HepG2 (cell line): Measurements from ENCODE around the gene KIFC1. TPM values are rescaled to one million over a fixed set of nuclear protein-coding genes. Genes with fewer than 3 reads are reported as not detected.

ENCODE experiments used
- EEA1 ChIP-seq: sonication (generic); formaldehyde crosslinking; IDR thresholded peaks from 2 replicates; pipeline ENCODE4 v1.5.1; 2020; ENCODE audit warnings: mild to moderate bottlenecking, missing genetic modification reagents, borderline replicate concordance
- FOSL2 ChIP-seq: sonication (generic); formaldehyde crosslinking; IDR thresholded peaks from 2 replicates; pipeline ENCODE4 v1.4.0; 2020; ENCODE audit warnings: missing genetic modification reagents
- GFI1 ChIP-seq: sonication (generic); formaldehyde crosslinking; IDR thresholded peaks from 2 replicates; pipeline ENCODE4 v1.5.0; 2020; ENCODE audit warnings: missing genetic modification reagents, mild to moderate bottlenecking, borderline replicate concordance
- GLI4 ChIP-seq: sonication (generic); formaldehyde crosslinking; IDR thresholded peaks from 2 replicates; pipeline ENCODE4 v1.5.1; 2020; ENCODE audit warnings: missing genetic modification reagents, mild to moderate bottlenecking, moderate library complexity, borderline replicate concordance
- HES4 ChIP-seq: sonication (generic); formaldehyde crosslinking; IDR thresholded peaks from 2 replicates; pipeline ENCODE4 v1.9.0; 2021; ENCODE audit warnings: mild to moderate bottlenecking, missing genetic modification reagents, borderline replicate concordance
- PAWR ChIP-seq: sonication (generic); formaldehyde crosslinking; IDR thresholded peaks from 2 replicates; pipeline ENCODE4 v1.4.0; 2020; ENCODE audit warnings: missing genetic modification reagents, mild to moderate bottlenecking, borderline replicate concordance
- PPARG ChIP-seq: conservative IDR thresholded peaks from 2 replicates; pipeline ENCODE4 v1.6.1; 2016; ENCODE audit warnings: missing biosample characterization, missing genetic modification reagents
- REPIN1 ChIP-seq: sonication (generic); formaldehyde crosslinking; IDR thresholded peaks from 2 replicates; pipeline ENCODE4 v1.8.0; 2022; ENCODE audit warnings: missing genetic modification reagents, low read depth, mild to moderate bottlenecking, borderline replicate concordance
- SKI ChIP-seq: fragments of 450-650 bp; IDR thresholded peaks from one replicate; pipeline ENCODE4 v1.6.1; 2018; ENCODE audit warnings: mild to moderate bottlenecking; ENCODE audit not compliant: partially characterized antibody
- SRY ChIP-seq: sonication (generic); formaldehyde crosslinking; IDR thresholded peaks from 2 replicates; pipeline ENCODE4 v1.8.0; 2022; ENCODE audit warnings: mild to moderate bottlenecking, missing genetic modification reagents
- TBX3 ChIP-seq: fragments of 450-650 bp; IDR thresholded peaks from 2 replicates; pipeline ENCODE4 v1.6.1; 2017; ENCODE audit warnings: antibody characterized with exemption, mild to moderate bottlenecking, inconsistent platforms, borderline replicate concordance
- ZNF547 ChIP-seq: sonication (generic); formaldehyde crosslinking; IDR thresholded peaks from 2 replicates; pipeline ENCODE4 v1.5.1; 2020; ENCODE audit warnings: mild to moderate bottlenecking, missing genetic modification reagents
- ZNF572 ChIP-seq: sonication (generic); formaldehyde crosslinking; IDR thresholded peaks from 2 replicates; pipeline ENCODE4 v1.5.1; 2020; ENCODE audit warnings: mild to moderate bottlenecking, missing genetic modification reagents
- ZNF576 ChIP-seq: sonication (generic); formaldehyde crosslinking; IDR thresholded peaks from 2 replicates; pipeline ENCODE4 v1.4.0; 2020; ENCODE audit warnings: mild to moderate bottlenecking, missing genetic modification reagents
- ZNF589 ChIP-seq: sonication (generic); formaldehyde crosslinking; conservative IDR thresholded peaks from 2 replicates; pipeline ENCODE4 v1.8.0; 2022; ENCODE audit warnings: mild to moderate bottlenecking, moderate library complexity, missing genetic modification reagents
- ZNF609 ChIP-seq: sonication (generic); formaldehyde crosslinking; IDR thresholded peaks from 2 replicates; pipeline ENCODE4 v1.4.0; 2020; ENCODE audit warnings: mild to moderate bottlenecking, missing genetic modification reagents, borderline replicate concordance
- ZNF710 ChIP-seq: sonication (generic); formaldehyde crosslinking; IDR thresholded peaks from 2 replicates; pipeline ENCODE4 v1.5.0; 2020; ENCODE audit warnings: mild to moderate bottlenecking, missing genetic modification reagents, borderline replicate concordance
- ZNF746 ChIP-seq: sonication (generic); formaldehyde crosslinking; IDR thresholded peaks from 2 replicates; pipeline ENCODE4 v1.8.0; 2022; ENCODE audit warnings: mild to moderate bottlenecking, missing genetic modification reagents
- ZNF878 ChIP-seq: sonication (generic); formaldehyde crosslinking; IDR thresholded peaks from 2 replicates; pipeline ENCODE4 v1.8.1; 2023; ENCODE audit warnings: mild to moderate bottlenecking, missing genetic modification reagents, moderate library complexity
- polyA plus RNA-seq, 8 experiments: library from polyadenylated mRNA; depleted of rRNA in 3 of 8; stranded (reverse) in 7 of 8; unstranded in 1 of 8; fragments of >200 nt; fragmentation: Illumina TruSeq in 4 of 8; extraction: Trizol in 4 of 8; gene quantifications; 2 replicates each; pipeline versions ENCODE4 v1.2.1 to v1.2.3, GENCODE V29; 2011 to 2016; ENCODE audit warnings: low read depth in 4 of 8, missing spikeins in 1 of 8, mixed read lengths in 1 of 8; ENCODE audit not compliant: insufficient read depth in 1 of 8
- total RNA-seq, 5 experiments: library from RNA; depleted of rRNA; stranded (reverse); fragments of >200 nt; fragmentation: Illumina TruSeq; extraction: Trizol; gene quantifications; 2 replicates each; pipeline ENCODE4 v1.2.3, GENCODE V29; 2016; ENCODE audit warnings: low read depth in 1 of 5

Gene KIFC1
- total and polyA plus RNA-seq, 2 of the 13 experiments (the other 11 are each of a cell fraction or from before 2014, with no cell fraction given) = 25.0 to 45.5 TPM

- no peak for TF ChIP-seq TBX3
- TF ChIP-seq ZNF589 (CRISPR knock-in tag) = peak; percentile 88; the same call in 1 of the 2 replicates
- 0 out of 2 replicates have a peak, but pooled peaks have one; percentile 49 for TF ChIP-seq GFI1 (CRISPR knock-in tag)
- TF ChIP-seq ZNF576 (CRISPR knock-in tag) = no peak
- no peak for TF ChIP-seq ZNF547 (CRISPR knock-in tag)
- no peak for TF ChIP-seq EEA1 (CRISPR knock-in tag)
- TF ChIP-seq PAWR (CRISPR knock-in tag) = no peak
- peak; percentile 9; the same call in 1 of the 2 replicates for TF ChIP-seq ZNF609 (CRISPR knock-in tag)
- 0 out of 2 replicates have a peak, but pooled peaks have one; percentile 67 for TF ChIP-seq SRY (CRISPR knock-in tag)
- 0 out of 2 replicates have a peak, but pooled peaks have one; percentile 3 for TF ChIP-seq ZNF746 (CRISPR knock-in tag)
- TF ChIP-seq GLI4 = 0 out of 2 replicates have a peak, but pooled peaks have one; percentile 21
- TF ChIP-seq HES4 (CRISPR knock-in tag) = no peak; the same call in 1 of the 2 replicates
- TF ChIP-seq SKI = no peak
- TF ChIP-seq ZNF572 (CRISPR knock-in tag) = peak; percentile 80; the same call in 1 of the 2 replicates
- TF ChIP-seq REPIN1 (CRISPR knock-in tag) = peak; percentile 7; the same call in 1 of the 2 replicates
- TF ChIP-seq ZNF710 (CRISPR knock-in tag) = 0 out of 2 replicates have a peak, but pooled peaks have one; percentile 26
- TF ChIP-seq ZNF878 (CRISPR knock-in tag) = 0 out of 2 replicates have a peak, but pooled peaks have one; percentile 30
- TF ChIP-seq PPARG = 0 out of 2 replicates have a peak, but pooled peaks have one; percentile 5
- TF ChIP-seq FOSL2 = peak; percentile 73
Observed at GRCh38 chr6:33417128-33417902, 25.7 kb downstream of the KIFC1 start (continued).
